Measurements from ENCODE around the gene AFF1. TPM values are rescaled to one million over a fixed set of nuclear protein-coding genes. Genes with fewer than 3 reads are reported as not detected.
A peak's percentile ranks its signal among the peaks of the same experiment; 100 is the strongest.

The AFF1 gene
- total RNA-seq, 1 donor from 2014 or later, result 90.6 TPM

DNA sequence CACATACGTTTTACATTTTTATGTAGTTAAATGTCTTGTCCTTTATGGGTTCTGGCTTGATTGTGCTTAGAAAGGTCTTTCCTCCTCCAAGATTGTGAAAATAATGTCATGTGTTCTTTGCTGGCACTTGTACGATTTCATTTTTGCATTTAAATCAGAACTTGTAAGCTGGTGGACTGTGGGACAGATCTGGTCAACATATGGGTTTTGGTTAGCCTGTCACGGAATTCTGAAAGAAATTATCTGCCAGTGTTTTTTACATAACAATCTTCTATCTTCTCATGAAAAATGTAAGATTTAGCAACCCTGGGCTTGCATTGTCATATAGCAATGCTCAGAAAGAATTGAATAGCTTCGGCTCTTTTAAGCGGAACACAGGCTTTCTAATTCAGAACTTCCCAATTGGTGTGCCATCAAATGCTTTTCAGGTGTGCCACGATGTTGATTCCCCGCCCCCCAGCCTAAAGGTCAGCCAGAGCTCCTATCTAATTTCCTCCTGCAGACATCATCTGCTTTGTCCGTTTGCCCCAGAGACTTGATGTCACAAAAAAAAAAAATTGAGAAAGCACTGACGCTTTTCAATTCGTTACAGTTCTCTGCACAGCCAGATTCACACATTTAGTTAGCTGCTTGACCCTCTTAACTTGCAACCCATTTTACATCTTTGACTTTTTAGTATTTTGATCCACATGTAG is 16.2 kb downstream of the AFF1 start:
- no peak for DNase-seq
- ATAC-seq, result no peak
- H3K9me3 ChIP-seq, result no peaks in the 10 kb centered on the region
- no peak overlapping the region for H3K27ac ChIP-seq
- peaks cover 18% of the 10 kb centered on the region for H3K36me3 ChIP-seq
- no peak overlapping the region for H3K4me3 ChIP-seq
- intact Hi-C loops (cut with DNase I), result no loop called here
- no peaks in the 10 kb centered on the region for H3K27me3 ChIP-seq (ENCODE audit: low read depth)
- peaks cover 18% of the 10 kb centered on the region for H3K4me1 ChIP-seq
- TF ChIP-seq, protein P1, sequence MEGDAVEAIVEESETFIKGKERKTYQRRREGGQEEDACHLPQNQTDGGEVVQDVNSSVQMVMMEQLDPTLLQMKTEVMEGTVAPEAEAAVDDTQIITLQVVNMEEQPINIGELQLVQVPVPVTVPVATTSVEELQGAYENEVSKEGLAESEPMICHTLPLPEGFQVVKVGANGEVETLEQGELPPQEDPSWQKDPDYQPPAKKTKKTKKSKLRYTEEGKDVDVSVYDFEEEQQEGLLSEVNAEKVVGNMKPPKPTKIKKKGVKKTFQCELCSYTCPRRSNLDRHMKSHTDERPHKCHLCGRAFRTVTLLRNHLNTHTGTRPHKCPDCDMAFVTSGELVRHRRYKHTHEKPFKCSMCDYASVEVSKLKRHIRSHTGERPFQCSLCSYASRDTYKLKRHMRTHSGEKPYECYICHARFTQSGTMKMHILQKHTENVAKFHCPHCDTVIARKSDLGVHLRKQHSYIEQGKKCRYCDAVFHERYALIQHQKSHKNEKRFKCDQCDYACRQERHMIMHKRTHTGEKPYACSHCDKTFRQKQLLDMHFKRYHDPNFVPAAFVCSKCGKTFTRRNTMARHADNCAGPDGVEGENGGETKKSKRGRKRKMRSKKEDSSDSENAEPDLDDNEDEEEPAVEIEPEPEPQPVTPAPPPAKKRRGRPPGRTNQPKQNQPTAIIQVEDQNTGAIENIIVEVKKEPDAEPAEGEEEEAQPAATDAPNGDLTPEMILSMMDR (IDR thresholded peaks at IDR 0.05), result no peak

DNA sequence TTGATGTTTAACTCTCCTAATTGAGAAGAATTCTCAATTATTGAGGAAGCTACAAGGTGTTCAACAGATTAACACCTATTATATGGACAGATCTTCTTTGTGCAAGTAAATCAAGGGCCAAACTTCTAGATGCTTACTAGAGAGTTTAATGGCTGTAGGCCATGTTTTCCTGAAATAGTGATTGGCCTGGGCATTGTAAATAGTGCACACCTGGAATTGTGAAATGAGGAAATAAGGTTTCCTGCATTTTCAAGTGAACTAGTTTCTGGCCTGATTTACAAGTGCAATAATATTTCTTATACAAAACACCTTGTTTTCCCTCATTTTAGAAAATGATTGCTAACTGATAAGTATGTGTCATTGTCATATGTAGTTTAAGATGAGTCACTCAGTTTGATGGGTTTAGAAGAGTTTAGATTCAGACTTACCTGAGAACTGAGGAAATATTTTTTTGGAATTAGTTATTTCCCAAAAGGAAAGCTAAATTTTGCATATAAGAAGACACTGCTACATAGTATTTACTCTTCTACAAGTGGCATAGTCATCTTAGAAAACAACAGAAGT is 21.2 kb downstream of the AFF1 start:
- peaks cover 3% of the 10 kb centered on the region for H3K36me3 ChIP-seq
- no peak overlapping the region for H3K27ac ChIP-seq
- no peaks in the 10 kb centered on the region for H3K9me3 ChIP-seq
- TF ChIP-seq, protein P1 (IDR thresholded peaks at IDR 0.05), result no peak
- ATAC-seq (no peak), DNase-seq (no peak)
- no peaks in the 10 kb centered on the region for H3K27me3 ChIP-seq (ENCODE audit: low read depth)
- H3K4me1 ChIP-seq, result peaks cover 38% of the 10 kb centered on the region
- no peak overlapping the region for H3K4me3 ChIP-seq
- intact Hi-C loops (cut with DNase I), result no loop called here

DNA sequence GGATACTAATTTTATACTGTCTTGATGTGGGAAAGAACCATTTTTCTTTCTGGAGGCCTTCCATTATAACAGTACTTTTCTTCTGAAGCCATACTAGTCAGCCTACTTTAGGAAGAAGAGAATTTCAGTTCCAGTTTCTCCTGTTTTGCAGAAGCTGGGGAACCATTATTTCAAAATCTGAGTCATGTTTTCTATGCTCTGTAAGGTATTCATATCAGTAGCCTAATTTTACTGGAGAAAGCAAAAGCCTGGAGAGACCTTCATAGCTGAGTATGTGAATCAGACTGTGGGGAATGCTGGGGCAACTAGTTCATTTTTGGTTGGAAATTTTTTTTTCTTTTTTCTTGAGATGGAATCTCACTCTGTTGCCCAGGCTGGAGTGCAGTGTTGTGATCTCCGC is 22.4 kb downstream of the AFF1 start:
- ATAC-seq, result peak; percentile 39 to 56
- H3K27ac ChIP-seq, result no peak overlapping the region
- no peak overlapping the region for H3K4me3 ChIP-seq
- no peak for DNase-seq
- no peaks in the 10 kb centered on the region for H3K36me3 ChIP-seq
- intact Hi-C loops (cut with DNase I), result no loop called here
- TF ChIP-seq, protein P1 (IDR thresholded peaks at IDR 0.05), result no peak
- H3K9me3 ChIP-seq, result no peaks in the 10 kb centered on the region
- no peaks in the 10 kb centered on the region for H3K27me3 ChIP-seq (ENCODE audit: low read depth)
- H3K4me1 ChIP-seq, result peaks cover 50% of the 10 kb centered on the region

DNA sequence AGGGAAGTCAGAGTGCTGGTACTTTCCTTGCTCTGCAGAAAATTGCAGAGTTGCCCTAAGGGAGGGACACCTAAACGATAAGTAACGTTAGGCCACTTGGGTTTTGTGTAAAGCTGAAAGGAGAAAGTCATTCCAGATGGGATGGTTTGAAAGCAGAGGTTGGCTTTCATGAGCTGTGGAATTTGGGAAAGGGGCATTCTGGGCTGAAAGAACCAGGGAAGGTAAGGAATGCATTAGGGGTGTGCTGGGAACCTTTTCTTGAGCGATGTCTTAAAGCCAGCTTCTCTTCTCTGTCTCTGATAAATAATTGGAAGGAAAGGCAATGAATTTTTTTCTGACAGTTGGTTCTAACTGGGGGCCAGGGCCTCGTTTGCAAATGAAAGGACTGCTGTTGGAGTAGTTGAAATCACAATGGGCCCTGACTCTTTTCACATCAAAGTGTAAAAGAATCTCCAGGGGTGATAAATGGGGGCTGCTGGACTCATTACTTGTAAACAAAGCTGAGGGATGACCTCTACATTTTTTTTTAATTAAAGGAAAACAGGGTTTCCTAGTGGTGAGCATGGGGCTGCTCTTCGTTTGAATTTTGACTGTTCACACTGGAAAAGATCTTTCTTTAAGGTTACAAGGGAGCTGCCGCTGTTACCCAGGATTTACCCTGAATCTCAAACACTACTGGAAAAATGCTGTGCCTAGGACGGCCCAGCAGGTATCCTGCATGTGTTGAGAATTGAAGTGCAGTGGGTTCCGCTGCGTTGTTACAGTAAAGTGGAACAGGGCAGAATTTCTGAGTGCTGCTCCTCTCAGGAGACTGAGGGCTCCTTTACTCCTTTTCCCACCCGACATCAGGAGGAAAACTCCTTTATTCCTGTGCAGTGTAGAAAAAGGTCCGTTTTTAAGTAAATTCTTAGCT is 25.0 kb downstream of the AFF1 start:
- Histone ChIP-seq H3K4me1 (peaks cover 53% of the 10 kb centered on the region), H3K27ac (peak overlapping the region; percentile 5), H3K9me3 (no peaks in the 10 kb centered on the region), H3K36me3 (no peaks in the 10 kb centered on the region), H3K27me3 (ENCODE audit: low read depth) (no peaks in the 10 kb centered on the region), H3K4me3 (no peak overlapping the region)
- ATAC-seq (no peak), DNase-seq (no peak)
- intact Hi-C loops (cut with DNase I), result no loop called here
- TF ChIP-seq, protein P1 (IDR thresholded peaks at IDR 0.05), result no peak

DNA sequence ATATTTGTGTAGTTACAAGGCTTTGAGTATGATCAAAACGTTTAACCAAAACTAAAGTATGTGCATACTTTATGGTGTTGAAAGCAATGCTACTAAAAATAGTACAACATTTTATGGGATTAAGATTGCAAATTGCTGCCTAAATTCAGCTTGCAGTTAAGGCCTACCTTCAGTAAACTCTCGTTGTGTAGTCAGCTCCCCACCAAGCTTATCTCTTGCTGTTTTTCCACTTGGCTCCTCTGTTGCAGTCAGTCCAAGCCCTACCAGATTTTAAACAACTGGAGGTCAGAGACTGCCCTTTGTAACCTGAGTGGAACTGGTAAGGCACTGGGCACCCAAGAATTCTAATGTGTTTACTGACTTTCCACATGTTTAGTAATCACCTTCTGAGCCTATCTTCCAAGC is 25.7 kb downstream of the AFF1 start:
- DNase-seq (no peak), ATAC-seq (peak in 1 of 2 donors; percentile 13)
- intact Hi-C loops (cut with DNase I), result no loop called here
- Histone ChIP-seq H3K27me3 (ENCODE audit: low read depth) (no peaks in the 10 kb centered on the region), H3K36me3 (no peaks in the 10 kb centered on the region), H3K4me1 (peaks cover 59% of the 10 kb centered on the region), H3K27ac (peak overlapping the region; percentile 1), H3K9me3 (no peaks in the 10 kb centered on the region), H3K4me3 (no peak overlapping the region)
- TF ChIP-seq, protein P1 (IDR thresholded peaks at IDR 0.05), result no peak

Measured in lower lobe of right lung (tissue), 2 donors.